NCI-H748 (cell line): ENCODE measurements around the gene USP21.

Experiments
- DNase-seq: peaks from one replicate; lab custom pipeline; 2025; ENCODE audit not compliant: unreplicated experiment; lab: John Stamatoyannopoulos, UW

USP21 gene

GRCh38 chr1:161215076-161215475 is 55.8 kb downstream of the USP21 start, which contains the start of gene FCER1G:
TSS of gene FCER1G (plus strand) at chr1:161215295. CDS start at chr1:161215322, 27 bp downstream.
- DNase-seq = no peak
